ENCODE data around the gene RALBP1.
"Not testable (repeated sequence)": the region's sequence is repeated elsewhere in the genome, so short reads cannot be mapped to it uniquely, and the experiment has no call there.

Gene RALBP1

DNA sequence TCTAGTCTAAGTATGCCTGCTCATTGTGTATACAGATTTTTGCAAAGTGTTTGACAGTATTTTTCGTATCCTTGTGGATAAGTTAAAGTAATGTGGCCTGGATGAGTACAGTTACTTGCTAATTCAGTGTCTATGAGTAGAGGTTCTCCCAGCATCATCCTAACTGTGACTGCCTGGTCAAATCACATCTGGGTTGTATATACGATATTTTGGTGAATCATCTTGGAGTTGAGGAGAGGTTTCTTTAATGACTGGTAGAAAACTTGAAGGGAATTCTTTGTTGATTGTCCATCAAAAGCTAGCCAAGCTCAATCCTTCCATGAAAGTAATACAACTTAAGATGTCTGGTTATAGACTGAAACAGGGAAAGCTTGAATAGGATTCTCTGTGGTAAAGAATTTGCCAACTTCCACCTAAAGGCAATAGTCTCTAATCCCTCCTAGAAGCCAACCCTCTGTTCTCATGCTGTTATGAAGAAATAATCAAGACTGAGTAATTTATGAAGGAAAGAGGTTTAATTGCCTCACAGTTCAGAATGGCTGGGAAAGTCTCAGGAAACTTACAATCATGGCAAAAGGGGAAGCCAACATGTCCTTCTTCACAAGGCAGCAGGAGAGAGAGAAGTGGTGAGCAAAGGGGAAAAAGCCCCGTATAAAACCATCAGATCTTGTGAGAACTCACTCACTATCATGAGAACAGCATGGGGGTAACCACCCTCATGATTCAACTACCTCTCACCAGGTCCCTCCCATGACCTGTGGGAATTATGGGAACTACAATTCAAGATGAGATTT, 19.4 kb upstream of the RALBP1 start:
- no peak for DNase-seq

GRCh38 chr18:9466127-9466526, 9.2 kb upstream of the RALBP1 start:
- DNase-seq: no peak

DNA sequence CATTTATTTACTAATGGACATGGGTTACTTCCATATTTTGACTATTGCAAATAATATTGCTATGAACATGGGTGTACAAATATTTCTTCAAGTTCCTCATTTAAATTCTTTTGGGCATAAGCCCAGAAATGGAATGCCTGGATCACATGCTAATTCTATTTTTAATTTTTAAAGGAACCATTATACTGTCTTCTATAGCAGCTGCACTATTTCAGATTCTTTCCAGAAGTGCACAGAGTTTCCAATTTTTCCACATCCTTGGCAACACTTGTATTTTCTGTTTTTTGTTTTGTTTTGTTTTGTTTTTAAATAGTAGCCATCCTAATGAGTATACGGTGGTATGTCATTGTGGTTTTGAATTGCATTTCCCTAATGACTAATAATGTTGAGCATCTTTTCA, 8.5 kb upstream of the RALBP1 start:
- DNase-seq: no peak

DNA sequence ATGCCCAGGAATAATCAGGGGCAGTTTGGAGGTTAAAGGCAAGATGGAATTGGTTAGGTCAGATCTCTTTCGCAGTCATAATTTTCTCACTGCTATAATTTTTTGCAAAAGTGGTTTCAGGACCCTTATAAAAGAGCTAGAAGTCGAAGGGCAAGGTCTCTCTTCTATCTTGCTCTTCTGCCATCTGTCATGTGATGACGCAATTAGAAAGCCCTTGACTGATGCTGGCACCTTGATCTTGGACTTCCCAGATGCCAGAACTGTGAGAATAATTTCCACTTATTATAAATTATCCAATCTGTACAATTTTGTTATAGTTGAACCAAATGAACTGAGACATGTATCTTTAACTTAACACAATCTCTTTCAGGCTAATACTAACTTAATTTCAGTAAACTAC, 6.3 kb upstream of the RALBP1 start:
- DNase-seq: no peak

DNA sequence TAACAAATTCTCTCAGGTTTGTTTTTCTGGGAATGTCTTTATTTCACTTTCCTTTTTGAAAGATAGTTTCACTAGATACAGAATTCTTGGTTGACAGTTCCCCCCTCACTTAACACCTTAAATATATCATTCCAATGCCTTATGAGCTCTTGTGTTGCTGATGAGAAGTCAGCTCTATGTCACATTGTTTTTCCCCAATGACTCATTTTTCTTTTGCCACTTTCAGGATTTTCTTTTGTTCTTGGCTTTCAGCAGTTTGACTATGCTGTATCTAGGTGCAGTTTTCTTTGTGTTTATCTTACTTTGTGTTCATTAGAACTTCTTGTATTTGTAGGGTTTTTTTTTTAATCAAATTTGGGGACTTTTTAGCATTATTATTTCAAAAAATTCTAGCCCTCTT, 5.6 kb upstream of the RALBP1 start:
- DNase-seq: no peak

DNA sequence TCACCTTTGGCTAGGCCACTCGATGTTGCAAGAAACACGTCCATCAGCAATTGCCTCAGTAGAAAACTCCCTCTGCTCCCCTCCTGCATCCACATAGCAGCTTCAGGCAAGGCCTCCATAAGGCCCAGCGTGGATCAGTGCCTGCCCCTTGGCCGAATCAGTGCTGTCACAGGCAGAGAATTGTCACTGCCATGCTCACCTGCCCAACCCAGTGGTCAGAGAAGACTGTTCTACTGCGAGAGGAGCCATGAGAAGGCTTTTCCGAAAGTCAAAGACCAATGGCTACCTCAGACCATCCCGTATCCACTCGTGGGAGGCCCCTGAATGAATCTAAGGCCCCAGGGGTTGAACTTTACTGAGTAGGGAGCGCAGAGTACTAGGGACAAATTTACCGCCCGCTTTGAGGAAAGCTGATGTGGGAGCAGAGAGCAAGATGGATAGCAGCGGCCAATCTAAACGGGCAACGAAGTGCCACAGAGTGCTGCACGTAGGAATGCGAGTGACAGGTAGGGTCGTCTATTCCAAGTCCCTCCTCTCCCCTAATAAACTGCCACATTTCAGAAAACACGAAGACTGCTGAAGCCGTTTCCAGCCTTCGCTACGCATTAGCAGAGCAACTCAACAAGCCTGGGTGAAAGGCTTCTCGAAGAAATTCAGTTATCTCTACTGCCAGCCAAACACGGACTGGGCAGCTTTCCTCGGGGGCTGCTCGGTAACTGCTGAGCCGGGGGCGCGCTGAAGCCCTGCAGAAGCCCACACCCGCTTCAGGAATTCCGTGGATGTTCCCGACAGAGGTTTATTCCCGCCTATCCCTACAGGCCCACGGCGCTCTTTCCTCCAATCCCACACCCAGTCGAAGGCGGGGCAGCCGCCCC, 968 bp upstream of the RALBP1 start:
- DNase-seq: no peak

DNA sequence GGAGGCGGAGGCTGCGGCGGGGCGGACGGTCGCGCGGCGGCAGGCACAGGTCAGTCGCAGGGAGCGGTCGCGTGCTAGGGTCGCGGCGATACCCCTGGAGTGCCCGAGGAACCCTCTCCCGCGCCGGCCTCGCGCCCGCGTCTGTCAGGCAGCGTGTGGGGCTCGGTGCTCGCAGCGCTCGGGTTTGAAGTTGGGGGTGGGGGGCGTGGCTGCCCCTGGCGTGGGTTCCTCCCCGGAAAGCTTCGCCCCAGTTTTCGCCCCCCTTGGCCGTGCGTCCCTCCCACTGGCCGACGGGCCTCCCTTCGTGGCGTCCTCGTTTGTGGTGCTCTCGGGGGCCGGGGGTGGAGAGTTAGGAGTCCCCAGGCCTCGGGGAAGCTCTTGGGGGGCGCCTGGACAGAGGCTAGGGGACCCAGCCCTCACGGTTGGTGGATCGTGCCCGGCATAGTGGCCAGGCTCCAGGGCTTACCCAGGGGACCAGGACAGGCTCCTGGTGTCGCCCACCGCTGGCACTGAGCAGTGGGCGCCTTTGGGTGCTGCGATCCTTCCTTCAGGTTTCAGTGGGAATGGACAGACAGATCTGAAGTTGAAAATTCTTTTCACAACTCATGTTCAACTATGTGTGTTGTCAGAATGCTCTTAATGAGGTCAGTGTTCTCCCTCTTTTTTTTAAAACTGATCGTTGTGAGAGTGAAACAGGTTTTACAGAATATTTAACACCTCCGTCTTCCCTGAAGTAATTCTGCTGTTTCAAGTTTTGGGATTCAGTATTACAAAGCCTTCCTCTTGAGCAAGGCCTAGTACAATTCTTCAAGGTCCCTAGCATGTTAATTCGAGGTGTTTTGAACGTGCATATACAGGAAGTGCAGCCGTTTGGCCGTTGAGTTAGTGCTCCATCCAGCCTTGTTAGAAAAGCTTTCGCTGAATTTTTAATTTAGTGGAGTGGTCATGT, 604 bp downstream of the RALBP1 start:
- peak; percentile 69 for DNase-seq

- not testable (repeated sequence) for DNase-seq
Measured at GRCh38 chr18:9476949-9477348, 1.6 kb downstream of the RALBP1 start.

DNA sequence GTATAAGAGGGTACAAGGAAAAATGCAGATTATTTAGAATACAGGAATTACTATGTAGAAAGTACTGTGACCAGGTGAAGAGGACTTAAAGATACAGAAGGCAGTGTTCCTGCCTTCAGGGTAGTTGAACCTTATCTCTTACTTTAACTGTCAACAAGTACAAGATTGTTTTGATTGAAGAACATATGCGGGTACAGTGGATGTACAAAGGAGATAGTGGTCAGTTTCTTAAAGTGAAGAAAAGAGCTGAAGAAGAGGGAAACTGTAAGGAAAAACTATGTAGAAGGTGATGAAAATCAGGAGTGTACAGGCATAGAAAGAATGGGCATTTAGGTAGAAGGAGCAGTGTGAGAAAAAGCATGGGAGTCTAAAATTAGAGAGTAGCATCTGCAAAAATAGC, 2.2 kb downstream of the RALBP1 start:
- DNase-seq: no peak

DNA sequence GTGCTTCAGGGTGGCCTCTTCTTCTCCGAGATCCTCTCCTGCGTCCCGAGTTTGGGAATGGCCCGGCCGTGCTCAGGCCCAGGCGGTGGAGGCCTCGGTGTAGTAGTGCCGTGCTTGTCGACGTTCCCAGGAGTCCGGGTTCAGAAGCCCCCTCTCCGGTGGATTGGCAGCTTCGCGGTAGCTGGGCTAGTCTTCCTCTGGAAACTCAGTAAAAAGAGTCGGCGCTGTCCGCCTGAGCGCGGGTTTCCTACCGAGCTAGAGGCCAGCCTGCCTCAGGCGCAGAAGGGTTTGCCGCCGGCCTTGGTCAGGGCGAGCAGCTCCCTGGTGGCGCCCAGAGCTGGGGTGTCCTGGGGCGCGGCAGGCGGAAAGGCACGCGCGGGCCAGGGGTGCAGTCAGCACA, 3.2 kb downstream of the RALBP1 start:
- no peak for DNase-seq

DNA sequence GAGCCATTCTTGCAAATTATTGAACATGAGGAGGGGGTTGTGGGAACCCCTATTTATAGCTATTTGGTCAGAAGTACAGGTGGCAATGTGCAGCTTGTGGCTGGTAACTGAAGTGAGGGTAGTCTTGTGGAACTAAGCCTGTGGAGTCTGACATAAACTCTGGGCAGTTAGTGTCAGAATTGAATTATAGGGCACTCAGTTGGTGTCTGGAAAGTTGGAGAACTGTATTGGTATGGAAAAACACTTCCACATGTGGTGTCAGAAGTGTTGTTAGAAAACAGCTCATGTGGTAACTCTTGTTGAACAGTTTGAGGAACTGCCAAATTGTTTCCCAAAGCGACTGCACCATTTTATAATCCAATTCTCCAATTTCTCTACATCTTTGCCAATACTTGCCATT, 7.5 kb downstream of the RALBP1 start:
- DNase-seq: no peak

GRCh38 chr18:9483526-9483925, 8.2 kb downstream of the RALBP1 start:
- DNase-seq: no peak

DNA sequence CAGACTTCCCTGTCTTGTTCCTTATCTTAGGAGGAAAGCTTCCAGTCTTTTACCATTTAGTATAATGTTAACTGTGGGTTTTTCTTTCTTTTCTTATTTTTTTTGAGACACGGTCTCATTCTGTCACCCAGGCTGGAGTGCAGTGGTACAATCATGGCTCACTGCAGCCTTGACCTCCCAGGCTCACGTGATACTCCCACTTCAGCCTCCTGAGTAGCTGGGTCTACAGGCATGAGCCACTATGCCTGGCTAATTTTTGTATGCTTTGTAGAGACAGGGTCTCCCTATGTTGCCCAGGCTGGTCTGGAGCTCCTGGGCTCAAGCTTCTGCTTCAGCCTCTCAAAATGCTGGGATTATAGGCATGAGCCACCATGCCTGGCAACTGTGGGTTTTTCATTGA, 9.5 kb downstream of the RALBP1 start:
- not testable (repeated sequence) for DNase-seq

DNA sequence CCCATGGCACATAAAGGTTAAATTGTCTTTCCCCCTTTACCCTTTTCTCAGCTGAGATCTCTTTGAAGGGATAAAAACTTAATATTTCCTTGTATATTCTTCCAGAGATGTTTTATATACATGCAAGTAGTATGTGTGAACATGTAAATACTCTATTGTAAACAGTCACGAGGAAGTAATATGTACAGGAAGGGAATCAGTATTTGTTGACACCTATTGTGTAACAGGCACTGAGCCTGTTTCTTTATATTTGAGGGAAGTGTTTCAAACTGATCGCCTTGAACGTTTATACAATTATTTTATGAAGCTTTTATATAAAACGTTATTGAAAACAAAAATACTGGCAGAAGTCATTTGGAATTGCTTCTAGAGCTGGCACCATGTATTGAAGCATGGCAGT, 13.2 kb downstream of the RALBP1 start:
- DNase-seq: no peak

DNA sequence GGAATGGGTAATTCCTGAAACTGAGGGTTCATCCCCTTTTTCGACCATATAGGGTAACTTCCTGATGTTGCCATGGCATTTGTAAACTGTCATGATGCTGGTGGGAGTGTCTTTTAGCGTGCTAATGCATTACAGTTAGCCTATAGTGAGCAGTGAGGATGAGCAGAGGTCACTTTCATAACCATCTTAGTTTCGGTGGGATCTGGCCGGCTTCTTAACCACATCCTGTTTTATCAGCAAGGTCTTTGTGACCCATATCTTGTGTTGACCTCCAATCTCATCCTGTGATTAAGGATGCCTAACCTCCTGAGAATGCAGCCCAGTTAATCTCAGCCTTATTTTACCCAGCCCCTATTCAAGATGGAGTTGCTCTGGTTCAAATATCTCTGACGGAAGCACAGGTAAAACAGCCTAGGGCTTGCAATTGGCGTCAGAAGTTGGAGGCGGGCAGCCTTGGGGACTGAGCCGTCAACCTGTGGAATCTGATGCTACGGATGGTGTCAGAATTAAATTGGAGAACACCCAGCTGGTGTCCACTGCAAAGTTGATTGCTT, 19.5 kb downstream of the RALBP1 start:
- no peak for DNase-seq

DNA sequence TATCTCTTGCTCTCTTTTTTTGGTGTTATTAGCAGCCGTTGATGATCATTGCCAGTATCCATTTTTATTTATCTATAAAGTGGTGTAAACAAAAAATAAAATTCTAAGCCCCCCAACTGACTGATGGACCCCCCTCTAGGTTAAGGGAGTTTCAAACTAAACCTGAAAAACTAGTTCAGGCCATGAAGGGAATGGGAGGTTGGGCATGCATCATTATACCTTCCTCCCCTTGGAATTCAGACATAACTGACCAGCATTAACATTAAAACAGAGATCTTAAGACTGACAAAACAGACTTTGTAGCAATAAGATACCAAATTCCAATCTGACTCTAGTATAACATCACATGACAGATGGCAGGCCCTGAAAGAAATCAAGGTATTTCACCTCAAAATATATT, 20.2 kb downstream of the RALBP1 start:
- no peak for DNase-seq

- DNase-seq: no peak
Measured at GRCh38 chr18:9495916-9496705, 20.8 kb downstream of the RALBP1 start.

GRCh38 chr18:9506046-9506792, 30.9 kb downstream of the RALBP1 start:
- DNase-seq: no peak

GRCh38 chr18:9507565-9508088, 32.3 kb downstream of the RALBP1 start:
- DNase-seq: no peak

DNA sequence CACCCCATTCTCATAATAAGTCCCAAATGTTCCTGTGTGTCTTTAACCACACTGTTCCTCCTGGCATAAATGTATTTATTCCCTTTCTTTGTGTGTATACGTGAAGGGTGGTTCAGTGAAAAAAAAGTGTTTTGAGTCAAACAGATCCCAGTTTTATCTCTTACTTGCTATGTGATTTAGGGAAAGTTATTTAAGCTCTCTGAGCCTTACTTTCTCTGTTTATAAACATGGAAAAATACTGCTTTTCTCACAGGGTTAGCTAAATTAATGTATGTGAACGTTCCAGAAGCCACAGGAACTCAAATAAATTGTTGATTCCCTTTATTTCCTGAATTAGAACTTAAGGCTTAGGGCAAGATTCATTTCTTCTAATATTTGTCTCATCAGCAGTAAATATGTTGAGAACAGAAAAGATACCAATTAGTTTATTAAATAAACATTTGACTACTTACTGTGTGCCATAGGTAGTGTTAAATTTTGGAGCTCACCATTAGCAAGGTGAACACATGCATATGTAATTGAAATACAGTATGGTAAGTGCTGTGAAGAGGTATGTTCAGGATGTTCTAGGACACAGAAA, 33.2 kb downstream of the RALBP1 start:
- DNase-seq: no peak

All from CD4-positive, alpha-beta T cell treated with Interleukin-17A for 4 hours (primary cell).